Keratinocyte (primary cell): ENCODE results near the gene PERCC1. TPM values are rescaled to one million over a fixed set of nuclear protein-coding genes. Genes with fewer than 3 reads are reported as not detected.

Experiments
- DNase-seq: peaks from one replicate; pipeline ENCODE4 v3.0.0-alpha.2; 2011; ENCODE audit warnings: low read depth, missing footprints, low spot score
- FAIRE-seq: peaks from 2 replicates; lab custom pipeline; 2011; peaks lifted over from hg19 to GRCh38; lab: Jason Lieb, UNC
- H2AFZ ChIP-seq: 2 replicates; pipeline ENCODE4 v1.6.0; 2012; ENCODE audit warnings: low read length, control low read depth, inconsistent platforms; ENCODE audit not compliant: control insufficient read depth
- H3K27ac ChIP-seq: 2 replicates; pipeline ENCODE4 v1.5.1; 2011; ENCODE audit warnings: low read length; ENCODE audit not compliant: control insufficient read depth, insufficient read depth
- H3K27me3 ChIP-seq: 3 replicates; pipeline ENCODE4 v1.6.0; 2011; ENCODE audit warnings: low read length; ENCODE audit not compliant: control insufficient read depth, insufficient read depth; ENCODE audit errors: extremely low read depth
- H3K36me3 ChIP-seq, 2 experiments: 2 replicates in 1 of 2; 3 replicates in 1 of 2; pipeline ENCODE4 v1.5.1; 2011; ENCODE audit warnings: low read length in 2 of 2, mild to moderate bottlenecking in 1 of 2; ENCODE audit not compliant: control insufficient read depth in 2 of 2, insufficient read depth in 2 of 2; ENCODE audit errors: extremely low read depth in 1 of 2
- H3K4me1 ChIP-seq: 3 replicates; pipeline ENCODE4 v1.5.1; 2011; ENCODE audit warnings: low read length; ENCODE audit not compliant: control insufficient read depth, insufficient read depth; ENCODE audit errors: extremely low read depth
- H3K4me2 ChIP-seq: 3 replicates; pipeline ENCODE4 v1.6.0; 2011; ENCODE audit warnings: low read depth, low read length; ENCODE audit not compliant: control insufficient read depth, insufficient read depth; ENCODE audit errors: extremely low read depth
- H3K4me3 ChIP-seq, 3 experiments: fragments of 200-600 bp in 1 of 3; sonication (generic) in 1 of 3; 2 replicates in 2 of 3; 3 replicates in 1 of 3; pipeline ENCODE4 v1.5.1; 2011 to 2016; ENCODE audit warnings: low read length in 3 of 3, mild to moderate bottlenecking in 3 of 3, control low read depth in 2 of 3, inconsistent platforms in 1 of 3, low read depth in 1 of 3, mixed read lengths in 1 of 3, mixed run types in 1 of 3, moderate library complexity in 1 of 3; ENCODE audit not compliant: control insufficient read depth in 2 of 3, insufficient read depth in 2 of 3; ENCODE audit errors: extremely low read depth in 1 of 3
- H3K79me2 ChIP-seq: 2 replicates; pipeline ENCODE4 v1.6.0; 2012; ENCODE audit warnings: low read length; ENCODE audit not compliant: control insufficient read depth, insufficient read depth
- H3K9ac ChIP-seq: 3 replicates; pipeline ENCODE4 v1.6.0; 2011; ENCODE audit warnings: low read length; ENCODE audit not compliant: control insufficient read depth, insufficient read depth; ENCODE audit errors: extremely low read depth
- H3K9me1 ChIP-seq: 3 replicates; pipeline ENCODE4 v1.6.0; 2011; ENCODE audit warnings: low read length; ENCODE audit not compliant: control insufficient read depth, insufficient read depth; ENCODE audit errors: extremely low read depth
- H3K9me3 ChIP-seq: 2 replicates; pipeline ENCODE4 v1.5.1; 2012; ENCODE audit warnings: low read depth, low read length; ENCODE audit not compliant: control insufficient read depth
- H4K20me1 ChIP-seq: 3 replicates; pipeline ENCODE4 v1.6.0; 2011; ENCODE audit warnings: low read length; ENCODE audit not compliant: control insufficient read depth, insufficient read depth; ENCODE audit errors: extremely low read depth
- EZH2 ChIP-seq: IDR thresholded peaks from one replicate; pipeline ENCODE4 v1.6.1; 2012; ENCODE audit warnings: inconsistent platforms, mild to moderate bottlenecking, low read length, moderate library complexity
- dilution Hi-C: fragments of 300-500 bp; cut with MboI; formaldehyde crosslinking; loops from one replicate; pipeline ENCODE4 v1.7.0; 2020; ENCODE audit warnings: low sequenced_read_pairs; ENCODE audit not compliant: extremely low pct_ligation_motif_present
- polyA plus RNA-seq, 5 experiments: library from polyadenylated mRNA; depleted of rRNA in 3 of 5; stranded (reverse) in 3 of 5; stranded (forward) in 1 of 5; unstranded in 1 of 5; fragments of >200 nt; gene quantifications; 1 replicate in 1 of 5; 2 replicates in 3 of 5; 3 replicates in 1 of 5; pipeline versions ENCODE4 v1.2.1 to v1.2.3, GENCODE V29; 2011 to 2012; ENCODE audit warnings: missing spikeins in 2 of 5, low read depth in 1 of 5, low replicate concordance in 1 of 5
- TF ChIP-seq, protein P1 (sequence below), 3 experiments: IDR thresholded peaks in 1 of 3; conservative IDR thresholded peaks in 1 of 3; optimal IDR thresholded peaks in 1 of 3; 2 replicates in 2 of 3; 3 replicates in 1 of 3; pipeline versions ENCODE3 to v1.5.1; 2011; ENCODE audit warnings: low read length in 3 of 3, mild to moderate bottlenecking in 3 of 3, moderate library complexity in 2 of 3, control low read depth in 1 of 3, inconsistent platforms in 1 of 3; ENCODE audit not compliant: insufficient read depth in 2 of 3; ENCODE audit errors: extremely low read depth in 1 of 3

PERCC1 gene
- polyA plus RNA-seq, 1 donor (not counting 4 experiments of a cell fraction or from before 2014, with no cell fraction given), result not detected

DNA sequence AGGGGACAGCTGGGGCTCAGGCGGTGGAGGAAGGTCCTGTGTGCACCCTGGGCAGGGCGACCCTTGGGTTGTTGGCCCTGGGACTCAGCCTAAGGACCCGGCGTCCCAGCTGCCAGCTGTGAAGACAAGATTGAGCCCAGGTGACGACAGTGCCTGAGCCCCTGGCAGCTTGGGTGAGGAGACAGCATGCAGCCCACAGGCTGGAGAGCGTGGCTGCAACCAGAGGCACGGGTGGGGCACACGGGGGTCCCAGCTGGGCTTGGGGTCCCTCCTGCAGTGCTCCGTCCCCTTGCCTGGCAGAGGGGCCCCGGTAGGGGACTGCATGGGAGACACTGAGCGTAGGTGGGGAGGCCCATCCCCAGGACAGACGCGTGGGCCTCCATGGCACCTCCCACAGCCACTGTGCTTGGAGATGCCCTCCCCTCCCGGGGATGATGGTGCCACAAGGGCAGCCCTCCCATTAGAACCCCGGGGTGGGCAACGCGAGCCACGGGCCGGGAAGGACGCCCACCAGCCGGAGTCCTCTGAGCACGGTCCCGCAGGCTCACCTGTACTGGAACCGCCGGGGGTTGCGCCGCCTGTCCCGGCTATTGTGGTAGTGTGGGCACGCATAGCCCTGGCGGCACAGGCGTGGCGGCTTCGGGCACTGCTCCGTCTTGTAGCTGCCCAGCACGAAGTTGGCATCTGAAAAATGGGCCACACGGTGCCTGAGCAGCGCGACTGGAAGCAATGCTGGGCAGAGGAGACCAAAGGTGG lies 31.9 kb upstream of the PERCC1 start:
- H3K9ac ChIP-seq, result no peak overlapping the region
- DNase-seq (no peak), FAIRE-seq (no peak)
- H3K9me1 ChIP-seq, result no peaks in the 10 kb centered on the region
- no peaks in the 10 kb centered on the region for H3K79me2 ChIP-seq
- H3K9me3 ChIP-seq, result no peaks in the 10 kb centered on the region
- H3K27ac ChIP-seq, result no peak overlapping the region
- H3K4me3 ChIP-seq, result no peak overlapping the region
- peaks cover 0 to 5% of the 10 kb centered on the region in 2 experiments for H3K36me3 ChIP-seq
- dilution Hi-C loops, result no loop called here
- TF ChIP-seq, protein P1, sequence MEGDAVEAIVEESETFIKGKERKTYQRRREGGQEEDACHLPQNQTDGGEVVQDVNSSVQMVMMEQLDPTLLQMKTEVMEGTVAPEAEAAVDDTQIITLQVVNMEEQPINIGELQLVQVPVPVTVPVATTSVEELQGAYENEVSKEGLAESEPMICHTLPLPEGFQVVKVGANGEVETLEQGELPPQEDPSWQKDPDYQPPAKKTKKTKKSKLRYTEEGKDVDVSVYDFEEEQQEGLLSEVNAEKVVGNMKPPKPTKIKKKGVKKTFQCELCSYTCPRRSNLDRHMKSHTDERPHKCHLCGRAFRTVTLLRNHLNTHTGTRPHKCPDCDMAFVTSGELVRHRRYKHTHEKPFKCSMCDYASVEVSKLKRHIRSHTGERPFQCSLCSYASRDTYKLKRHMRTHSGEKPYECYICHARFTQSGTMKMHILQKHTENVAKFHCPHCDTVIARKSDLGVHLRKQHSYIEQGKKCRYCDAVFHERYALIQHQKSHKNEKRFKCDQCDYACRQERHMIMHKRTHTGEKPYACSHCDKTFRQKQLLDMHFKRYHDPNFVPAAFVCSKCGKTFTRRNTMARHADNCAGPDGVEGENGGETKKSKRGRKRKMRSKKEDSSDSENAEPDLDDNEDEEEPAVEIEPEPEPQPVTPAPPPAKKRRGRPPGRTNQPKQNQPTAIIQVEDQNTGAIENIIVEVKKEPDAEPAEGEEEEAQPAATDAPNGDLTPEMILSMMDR (optimal IDR thresholded peaks at IDR 0.05 in 1 of 3, IDR thresholded peaks at IDR 0.05 in 1 of 3, conservative IDR thresholded peaks at IDR 0.05 in 1 of 3; ENCODE audit: extremely low read depth in 1 of 3, insufficient read depth in 2 of 3, low read length in 3 of 3), result no peak
- TF ChIP-seq EZH2, result no peak
- no peak overlapping the region for H2AFZ ChIP-seq
- no peaks in the 10 kb centered on the region for H3K4me1 ChIP-seq
- no peak overlapping the region for H3K4me2 ChIP-seq
- H3K27me3 ChIP-seq, result no peaks in the 10 kb centered on the region
- H4K20me1 ChIP-seq, result no peaks in the 10 kb centered on the region

DNA sequence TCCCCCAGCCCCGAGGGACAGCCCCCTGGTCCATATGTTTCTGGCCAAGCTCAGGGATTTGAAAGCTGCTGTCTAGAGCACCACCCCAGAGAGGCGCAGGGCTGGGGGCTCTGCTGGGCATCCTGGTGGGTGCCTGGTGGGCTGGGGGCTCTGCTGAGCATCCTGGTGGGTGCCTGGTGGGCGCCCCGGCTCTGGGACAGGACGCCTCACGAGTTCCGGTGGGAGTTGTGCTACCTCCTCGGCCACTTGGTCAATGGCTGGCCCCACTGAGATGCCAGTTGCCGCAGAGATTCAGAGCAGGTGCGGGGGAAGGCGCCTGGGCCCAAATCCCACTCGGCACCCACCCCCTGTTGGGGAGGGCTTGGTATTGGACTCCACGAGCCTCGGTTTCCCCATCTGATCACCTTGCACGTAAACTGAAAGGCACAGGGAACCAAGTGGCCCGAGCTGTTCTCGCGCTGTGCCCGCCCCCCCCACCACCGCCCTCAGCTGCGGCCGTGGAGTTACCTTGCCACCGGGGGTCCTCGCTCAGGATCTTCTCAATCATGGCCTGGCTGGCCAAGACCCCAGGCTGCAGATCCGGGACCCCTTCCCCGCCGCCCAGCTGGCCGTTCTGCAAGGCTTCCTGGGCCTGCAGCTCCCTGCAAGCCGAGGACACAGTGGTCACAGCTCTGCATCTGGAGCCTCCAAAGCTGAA lies 29.7 kb upstream of the PERCC1 start:
- dilution Hi-C loops, result no loop called here
- no peaks in the 10 kb centered on the region for H3K27me3 ChIP-seq
- no peaks in the 10 kb centered on the region for H3K9me3 ChIP-seq
- H3K4me1 ChIP-seq, result no peaks in the 10 kb centered on the region
- no peak overlapping the region for H3K27ac ChIP-seq
- DNase-seq (no peak), FAIRE-seq (no peak)
- H3K4me2 ChIP-seq, result no peak overlapping the region
- no peak overlapping the region for H3K4me3 ChIP-seq
- peaks cover 0 to 5% of the 10 kb centered on the region in 2 experiments for H3K36me3 ChIP-seq
- no peaks in the 10 kb centered on the region for H3K9me1 ChIP-seq
- no peaks in the 10 kb centered on the region for H3K79me2 ChIP-seq
- no peaks in the 10 kb centered on the region for H4K20me1 ChIP-seq
- TF ChIP-seq, protein P1 (optimal IDR thresholded peaks at IDR 0.05 in 1 of 3, IDR thresholded peaks at IDR 0.05 in 1 of 3, conservative IDR thresholded peaks at IDR 0.05 in 1 of 3; ENCODE audit: extremely low read depth in 1 of 3, insufficient read depth in 2 of 3, low read length in 3 of 3), result no peak
- TF ChIP-seq EZH2, result no peak
- no peak overlapping the region for H2AFZ ChIP-seq
- H3K9ac ChIP-seq, result no peak overlapping the region
